Femur (tissue), 1 donor: ENCODE measurements around the gene GPRIN1.
"Not testable (repeated sequence)": the region's sequence is repeated elsewhere in the genome, so short reads cannot be mapped to it uniquely, and the experiment has no call there.

Experiments used
- DNase-seq: peaks from one replicate; pipeline ENCODE4 v3.0.0-alpha.2; 2017

Gene GPRIN1

GRCh38 chr5:176621661-176622079 is 11.7 kb upstream of the GPRIN1 start:
- no peak for DNase-seq

- DNase-seq = no peak
Observed at GRCh38 chr5:176620333-176620981, 10.5 kb upstream of the GPRIN1 start.

- no peak for DNase-seq
Observed at GRCh38 chr5:176619569-176620332, 9.8 kb upstream of the GPRIN1 start.

GRCh38 chr5:176619203-176619568 is 9.2 kb upstream of the GPRIN1 start:
- DNase-seq = peak; percentile 80

- no peak for DNase-seq
Observed at GRCh38 chr5:176618783-176619182, 8.8 kb upstream of the GPRIN1 start.

- DNase-seq = no peak
Observed at GRCh38 chr5:176616511-176616910, 6.6 kb upstream of the GPRIN1 start.

GRCh38 chr5:176614805-176615478 is 5.0 kb upstream of the GPRIN1 start:
- DNase-seq = no peak

- DNase-seq = no peak
Observed at GRCh38 chr5:176612855-176613254, 2.9 kb upstream of the GPRIN1 start.

GRCh38 chr5:176612008-176612407 is 2.1 kb upstream of the GPRIN1 start:
- DNase-seq = no peak

GRCh38 chr5:176611435-176611834 is 1.5 kb upstream of the GPRIN1 start:
- DNase-seq = peak; percentile 87

- DNase-seq = no peak
Observed at GRCh38 chr5:176610435-176610773, 448 bp upstream of the GPRIN1 start.

GRCh38 chr5:176608937-176609723 is 826 bp downstream of the GPRIN1 start:
- no peak for DNase-seq

- DNase-seq = no peak
Observed at GRCh38 chr5:176608142-176608705, 1.7 kb downstream of the GPRIN1 start.

GRCh38 chr5:176606875-176607274 is 3.1 kb downstream of the GPRIN1 start:
- DNase-seq = no peak

- DNase-seq = no peak
Observed at GRCh38 chr5:176606032-176606431, 3.9 kb downstream of the GPRIN1 start.

- DNase-seq = no peak
Observed at GRCh38 chr5:176603091-176603490, 6.9 kb downstream of the GPRIN1 start.

- no peak for DNase-seq
Observed at GRCh38 chr5:176601901-176602482, 8.0 kb downstream of the GPRIN1 start.

GRCh38 chr5:176599749-176600430 is 10.1 kb downstream of the GPRIN1 start:
- DNase-seq = not testable (repeated sequence)

GRCh38 chr5:176597417-176598389 is 12.3 kb downstream of the GPRIN1 start:
- DNase-seq = no peak

GRCh38 chr5:176596689-176597416 is 13.1 kb downstream of the GPRIN1 start:
- peak; percentile 36 for DNase-seq
